NCI-H146 treated with DMSO at 0.1 percent for 48 hours (cell line): Measurements from ENCODE around the gene PRMT6.
"Not testable (repeated sequence)": the region's sequence is repeated elsewhere in the genome, so short reads cannot be mapped to it uniquely, and the experiment has no call there.

ENCODE experiments used
- DNase-seq: peaks from one replicate; lab custom pipeline; 2025; ENCODE audit not compliant: unreplicated experiment; lab: John Stamatoyannopoulos, UW

Gene PRMT6

GRCh38 chr1:107056426-107057196 lies at the start of gene PRMT6:
Gene PRMT6, plus strand, starts transcription at chr1:107056674. Its CDS starts 42 bp downstream, at chr1:107056716.
- peak; percentile 73 for DNase-seq

GRCh38 chr1:107009281-107009680 lies 47.2 kb upstream of the PRMT6 start:
- DNase-seq = no peak

- DNase-seq = no peak
Measured at GRCh38 chr1:107010582-107010981, 45.9 kb upstream of the PRMT6 start.

- no peak for DNase-seq
Measured at GRCh38 chr1:107016376-107016978, 40.0 kb upstream of the PRMT6 start.

GRCh38 chr1:107018445-107018844 lies 38.0 kb upstream of the PRMT6 start:
- no peak for DNase-seq

- DNase-seq = no peak
Measured at GRCh38 chr1:107019166-107019565, 37.3 kb upstream of the PRMT6 start.

DNA sequence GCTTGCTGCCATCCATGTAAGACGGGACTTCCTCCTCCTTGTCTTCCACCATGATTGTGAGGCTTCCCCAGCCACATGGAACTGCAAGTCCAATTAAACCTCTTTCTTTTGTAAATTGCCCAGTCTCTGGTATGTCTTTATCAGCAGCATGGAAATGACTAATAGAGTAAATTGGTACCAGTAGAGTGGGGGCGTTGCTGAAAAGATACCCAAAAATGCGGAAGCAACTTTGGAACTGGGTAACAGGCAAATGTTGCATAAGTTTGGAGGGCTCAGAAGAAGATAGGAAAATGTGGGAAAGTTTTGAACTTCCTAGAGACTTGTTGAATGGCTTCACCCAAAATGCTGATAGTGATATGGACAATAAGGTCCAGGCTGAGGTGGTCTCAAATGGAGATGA lies 17.6 kb upstream of the PRMT6 start:
- not testable (repeated sequence) for DNase-seq

- not testable (repeated sequence) for DNase-seq
Measured at GRCh38 chr1:107044310-107045220, 11.9 kb upstream of the PRMT6 start.

DNA sequence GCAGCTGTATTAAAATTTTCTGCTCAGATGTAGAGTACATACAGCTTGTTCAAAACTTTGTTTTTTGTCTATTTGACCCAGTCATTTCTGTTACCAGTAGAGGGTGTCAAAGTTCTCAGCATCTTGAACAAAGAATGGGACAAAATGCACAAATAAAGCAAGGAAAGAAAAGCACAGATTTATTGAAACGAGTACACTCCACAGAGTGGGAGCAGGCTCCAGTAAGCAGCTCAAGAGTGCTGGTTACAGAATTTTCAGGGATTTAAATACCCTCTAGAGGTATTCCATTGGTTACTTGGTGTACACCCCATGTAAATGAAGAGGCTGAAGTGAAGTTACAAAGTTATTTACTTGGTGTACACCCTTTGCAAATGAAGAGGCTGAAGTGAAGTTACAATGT lies 8.9 kb upstream of the PRMT6 start:
- no peak for DNase-seq

DNA sequence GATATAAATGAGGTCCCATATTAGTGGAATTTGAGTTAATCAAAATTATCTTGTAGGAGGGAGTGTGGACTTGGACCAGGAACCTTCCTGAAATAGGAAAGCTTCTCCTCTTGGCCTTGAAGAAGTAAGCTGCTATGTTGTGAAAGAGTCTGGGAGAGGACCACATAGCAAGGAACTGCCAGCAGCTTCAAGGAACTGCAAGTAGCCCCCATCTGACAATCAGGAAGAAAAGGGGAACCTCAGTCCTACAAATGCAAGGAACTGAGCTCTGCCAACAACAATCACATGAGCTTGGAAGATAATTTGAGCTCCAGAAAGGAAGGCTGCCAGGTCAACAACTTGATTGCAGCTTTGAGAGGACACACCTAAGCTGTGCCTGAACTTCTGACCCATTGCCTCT lies 8.2 kb upstream of the PRMT6 start:
- DNase-seq = no peak

DNA sequence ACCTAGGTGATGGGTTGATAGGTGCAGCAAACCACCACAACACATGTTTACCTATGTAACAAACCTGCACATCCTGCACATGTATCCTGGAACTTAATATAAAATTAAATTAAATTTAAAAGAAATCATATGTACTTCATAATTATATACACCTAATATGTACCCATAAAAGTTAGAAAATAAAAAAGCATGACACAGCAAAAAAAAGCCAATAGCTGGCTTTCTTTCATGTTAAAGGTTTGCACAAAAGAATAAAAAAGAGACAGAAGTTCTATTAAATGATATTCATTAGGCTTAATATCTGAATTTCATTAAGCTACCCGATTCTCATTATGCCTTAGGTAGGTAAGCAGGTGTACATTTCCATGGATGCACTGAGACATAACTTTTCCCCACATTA lies 5.2 kb upstream of the PRMT6 start:
- DNase-seq = no peak

DNA sequence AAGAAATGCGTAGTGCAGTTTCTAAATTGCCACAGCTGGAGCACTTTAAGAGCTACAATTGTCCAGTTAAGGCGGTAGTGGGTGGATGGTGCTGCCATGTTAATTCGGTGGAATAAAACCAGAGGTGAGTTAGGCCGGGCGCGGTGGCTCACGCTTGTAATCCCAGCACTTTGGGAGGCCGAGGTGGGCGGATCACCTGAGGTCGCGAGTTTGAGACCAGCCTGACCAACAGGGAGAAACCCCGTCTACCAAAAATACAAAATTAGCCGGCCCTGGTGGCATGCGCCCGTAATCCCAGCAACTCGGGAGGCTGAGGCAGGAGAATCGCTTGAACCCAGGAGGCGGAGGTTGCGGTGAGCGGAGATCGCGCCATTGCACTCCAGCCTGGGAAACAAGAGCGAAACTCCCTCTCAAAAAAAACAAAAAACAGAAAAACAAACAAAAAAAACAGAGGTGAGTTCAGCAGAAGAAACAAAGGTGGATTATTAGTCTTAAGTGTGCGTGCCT lies 502 bp upstream of the PRMT6 start:
- DNase-seq = not testable (repeated sequence)

DNA sequence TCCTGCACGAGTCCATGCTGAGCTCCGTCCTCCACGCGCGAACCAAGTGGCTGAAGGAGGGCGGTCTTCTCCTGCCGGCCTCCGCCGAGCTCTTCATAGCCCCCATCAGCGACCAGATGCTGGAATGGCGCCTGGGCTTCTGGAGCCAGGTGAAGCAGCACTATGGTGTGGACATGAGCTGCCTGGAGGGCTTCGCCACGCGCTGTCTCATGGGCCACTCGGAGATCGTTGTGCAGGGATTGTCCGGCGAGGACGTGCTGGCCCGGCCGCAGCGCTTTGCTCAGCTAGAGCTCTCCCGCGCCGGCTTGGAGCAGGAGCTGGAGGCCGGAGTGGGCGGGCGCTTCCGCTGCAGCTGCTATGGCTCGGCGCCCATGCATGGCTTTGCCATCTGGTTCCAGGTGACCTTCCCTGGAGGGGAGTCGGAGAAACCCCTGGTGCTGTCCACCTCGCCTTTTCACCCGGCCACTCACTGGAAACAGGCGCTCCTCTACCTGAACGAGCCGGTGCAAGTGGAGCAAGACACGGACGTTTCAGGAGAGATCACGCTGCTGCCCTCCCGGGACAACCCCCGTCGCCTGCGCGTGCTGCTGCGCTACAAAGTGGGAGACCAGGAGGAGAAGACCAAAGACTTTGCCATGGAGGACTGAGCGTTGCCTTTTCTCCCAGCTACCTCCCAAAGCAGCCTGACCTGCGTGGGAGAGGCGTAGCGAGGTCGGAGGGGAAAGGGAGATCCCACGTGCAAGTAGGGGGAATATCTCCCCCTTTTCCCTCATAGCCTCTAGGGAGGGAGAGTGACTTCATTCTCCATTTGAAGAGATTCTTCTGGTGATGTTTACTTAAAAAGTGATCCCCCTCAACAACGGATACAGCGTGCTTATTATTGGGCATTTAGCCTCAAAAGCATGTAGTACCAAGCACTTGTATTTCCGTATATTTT lies 991 bp downstream of the PRMT6 start:
- DNase-seq = peak; percentile 65

- peak; percentile 16 for DNase-seq
Measured at GRCh38 chr1:107058245-107059032, 2.0 kb downstream of the PRMT6 start.

DNA sequence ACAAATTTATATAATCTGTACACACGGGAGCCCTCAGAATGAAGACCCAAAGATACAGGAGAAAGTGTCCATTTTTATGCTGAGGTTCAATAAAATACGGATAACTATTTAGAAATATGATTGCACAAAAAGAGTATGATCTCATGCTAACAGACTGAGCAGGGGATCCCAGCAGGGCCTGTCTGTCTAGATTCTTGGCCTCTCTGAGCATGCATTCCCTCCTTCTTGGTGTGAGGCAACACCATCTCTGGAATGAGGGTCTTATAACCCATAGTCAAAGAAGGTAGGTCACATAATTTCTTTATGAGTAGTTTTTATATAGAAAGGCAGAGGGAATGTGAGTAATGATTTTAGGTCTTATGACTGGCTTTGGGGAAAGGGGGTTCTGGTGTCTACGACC lies 5.4 kb downstream of the PRMT6 start:
- no peak for DNase-seq

DNA sequence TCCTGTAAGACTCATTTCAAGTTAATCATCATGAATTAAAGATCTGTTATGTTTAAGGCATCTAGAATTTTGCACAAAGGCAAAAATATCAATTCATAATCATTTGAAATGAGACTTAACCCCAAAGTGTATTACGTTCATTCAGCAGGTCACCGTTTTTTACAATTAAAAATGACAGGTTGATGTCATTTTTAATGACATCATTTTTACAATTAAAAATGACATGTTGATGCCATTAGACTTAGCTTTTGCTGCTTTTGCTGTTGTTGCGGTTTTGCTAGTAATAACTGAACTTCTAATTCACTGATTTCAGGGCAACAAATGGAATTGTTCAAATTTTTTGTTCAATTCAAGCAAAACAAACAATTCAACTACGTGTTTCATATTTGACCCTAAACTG lies 17.0 kb downstream of the PRMT6 start:
- no peak for DNase-seq

DNA sequence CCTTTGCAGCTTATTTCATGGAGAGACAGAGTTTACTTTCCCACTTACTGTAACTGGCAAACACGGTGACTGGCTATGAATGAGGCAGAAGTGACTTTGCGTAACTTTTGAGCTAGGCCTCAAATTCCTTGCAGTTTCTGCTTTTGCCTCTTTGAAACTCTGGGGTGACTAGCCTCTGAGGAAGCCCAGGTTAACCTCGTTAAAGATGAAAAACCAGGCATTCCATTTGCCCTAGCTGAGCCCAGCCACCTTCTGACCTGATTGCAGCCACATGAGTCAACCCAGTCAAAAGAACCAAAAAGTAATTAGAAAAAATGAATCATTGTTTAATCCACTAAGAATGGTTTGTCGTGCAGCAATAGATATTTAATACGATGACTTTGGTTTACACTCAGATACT lies 20.4 kb downstream of the PRMT6 start:
- no peak for DNase-seq

GRCh38 chr1:107079249-107079648 lies 22.8 kb downstream of the PRMT6 start:
- no peak for DNase-seq

GRCh38 chr1:107081102-107081501 lies 24.6 kb downstream of the PRMT6 start:
- no peak for DNase-seq

DNA sequence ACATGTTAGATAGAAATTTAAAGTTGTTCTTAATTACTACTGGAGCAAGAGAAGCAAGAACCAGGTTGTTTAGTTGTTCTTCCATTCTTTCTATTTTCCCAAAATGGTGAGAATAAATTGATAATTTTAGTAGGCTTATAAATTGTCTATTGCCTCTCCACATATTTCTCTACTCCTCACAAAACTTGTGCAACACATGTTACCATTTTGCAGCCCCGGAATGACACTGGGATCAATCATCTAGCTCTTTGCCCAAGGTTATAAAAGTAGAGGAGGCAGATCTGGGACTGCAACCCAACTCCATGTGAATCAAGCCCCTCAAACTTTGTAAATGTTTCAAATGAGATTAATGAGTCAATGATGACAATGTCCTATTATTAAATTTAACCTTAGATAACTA lies 34.9 kb downstream of the PRMT6 start:
- DNase-seq = no peak
